ENCODE results near the gene PCBD1.

Gene PCBD1

DNA sequence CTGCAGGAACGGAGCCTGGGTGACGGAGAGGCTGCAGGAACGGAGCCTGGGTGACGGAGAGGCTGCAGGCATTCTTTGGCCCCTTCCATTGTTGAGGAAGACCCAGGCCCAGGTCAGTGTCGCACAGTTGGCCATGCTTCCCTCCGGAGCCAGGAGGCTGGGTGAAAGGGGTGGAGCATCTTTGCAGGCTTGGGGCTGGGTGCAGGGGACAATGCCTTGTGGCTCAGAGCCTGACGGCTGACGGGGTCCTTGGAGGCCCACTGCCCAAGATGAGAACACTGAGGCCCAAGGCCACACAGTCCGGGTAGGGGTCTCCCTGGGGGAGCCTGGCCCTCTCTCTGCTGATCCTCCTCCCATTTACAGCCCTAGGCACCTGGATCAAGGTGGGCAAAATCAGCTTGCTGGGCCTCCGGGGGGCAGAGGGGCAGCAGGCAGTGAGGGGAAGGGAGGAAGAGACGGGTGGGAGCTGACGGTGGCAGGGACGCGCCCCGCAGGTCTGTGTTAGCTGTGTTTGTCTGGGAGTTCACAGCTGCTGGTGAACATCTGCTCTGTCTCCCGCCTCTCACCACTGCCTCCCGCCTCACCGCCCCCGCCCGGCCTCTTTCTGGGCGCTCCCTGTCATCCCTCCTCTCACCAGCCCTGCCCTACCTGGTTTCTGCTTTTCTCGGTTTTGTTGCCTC, 30.6 kb upstream of the PCBD1 start:
- TF ChIP-seq, protein P1, sequence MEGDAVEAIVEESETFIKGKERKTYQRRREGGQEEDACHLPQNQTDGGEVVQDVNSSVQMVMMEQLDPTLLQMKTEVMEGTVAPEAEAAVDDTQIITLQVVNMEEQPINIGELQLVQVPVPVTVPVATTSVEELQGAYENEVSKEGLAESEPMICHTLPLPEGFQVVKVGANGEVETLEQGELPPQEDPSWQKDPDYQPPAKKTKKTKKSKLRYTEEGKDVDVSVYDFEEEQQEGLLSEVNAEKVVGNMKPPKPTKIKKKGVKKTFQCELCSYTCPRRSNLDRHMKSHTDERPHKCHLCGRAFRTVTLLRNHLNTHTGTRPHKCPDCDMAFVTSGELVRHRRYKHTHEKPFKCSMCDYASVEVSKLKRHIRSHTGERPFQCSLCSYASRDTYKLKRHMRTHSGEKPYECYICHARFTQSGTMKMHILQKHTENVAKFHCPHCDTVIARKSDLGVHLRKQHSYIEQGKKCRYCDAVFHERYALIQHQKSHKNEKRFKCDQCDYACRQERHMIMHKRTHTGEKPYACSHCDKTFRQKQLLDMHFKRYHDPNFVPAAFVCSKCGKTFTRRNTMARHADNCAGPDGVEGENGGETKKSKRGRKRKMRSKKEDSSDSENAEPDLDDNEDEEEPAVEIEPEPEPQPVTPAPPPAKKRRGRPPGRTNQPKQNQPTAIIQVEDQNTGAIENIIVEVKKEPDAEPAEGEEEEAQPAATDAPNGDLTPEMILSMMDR (IDR thresholded peaks at IDR 0.05; ENCODE audit: control insufficient read depth, insufficient read depth, low read depth, low read length, missing control alignments): no peak
- DNase-seq (ENCODE audit: low read depth): no peak
- H3K4me3 ChIP-seq (ENCODE audit: control insufficient read depth, low read depth, low read length): no peak overlapping the region

DNA sequence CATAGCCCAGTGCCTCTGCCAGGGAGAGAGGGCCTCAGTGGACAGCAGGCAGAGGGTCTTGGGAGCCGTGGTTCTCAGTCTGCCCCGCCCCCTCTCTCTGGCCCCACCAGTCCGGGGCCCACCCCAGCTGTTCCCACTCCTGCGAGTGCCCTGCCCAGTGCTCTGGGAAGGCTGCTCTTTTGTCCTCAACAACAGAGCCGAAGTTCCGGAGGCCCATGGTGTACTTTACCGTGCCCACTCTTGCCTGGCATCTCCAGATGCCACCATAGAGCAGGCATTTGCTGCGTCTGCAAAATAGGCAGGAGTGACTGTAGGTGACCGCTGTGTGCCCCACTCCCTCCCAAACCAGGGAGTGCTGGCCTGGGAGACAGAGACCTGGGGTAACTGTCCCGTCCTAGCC, 29.3 kb upstream of the PCBD1 start:
- DNase-seq (ENCODE audit: low read depth): no peak
- TF ChIP-seq, protein P1 (IDR thresholded peaks at IDR 0.05; ENCODE audit: control insufficient read depth, insufficient read depth, low read depth, low read length, missing control alignments): no peak

DNA sequence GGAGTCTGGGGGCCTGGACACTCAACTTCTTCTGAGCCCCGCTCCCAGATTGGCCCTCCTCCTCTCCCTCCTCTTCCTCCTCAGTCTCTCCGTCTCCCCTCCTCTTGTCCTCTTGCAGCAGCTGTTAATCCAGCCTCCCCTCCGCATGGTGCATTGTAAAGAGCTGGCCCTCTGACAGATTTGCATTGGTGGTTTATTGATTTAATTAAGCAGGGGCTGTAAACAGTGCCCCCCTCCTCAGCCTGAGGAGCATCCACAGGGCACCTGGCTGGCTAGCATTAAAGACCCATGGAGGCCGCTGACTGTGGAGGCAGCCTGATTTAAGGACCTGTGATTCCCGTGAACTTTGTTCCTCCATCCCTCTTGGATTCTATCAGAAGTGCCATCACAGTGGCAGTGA, 28.9 kb upstream of the PCBD1 start:
- no peak for DNase-seq (ENCODE audit: low read depth)
- H3K4me3 ChIP-seq (ENCODE audit: control insufficient read depth, low read depth, low read length): no peak overlapping the region
- TF ChIP-seq, protein P1 (IDR thresholded peaks at IDR 0.05; ENCODE audit: control insufficient read depth, insufficient read depth, low read depth, low read length, missing control alignments): no peak

More for the DNA sequence above, 29.3 kb upstream of the PCBD1 start:
- no peak overlapping the region for H3K4me3 ChIP-seq (ENCODE audit: control insufficient read depth, low read depth, low read length)

DNA sequence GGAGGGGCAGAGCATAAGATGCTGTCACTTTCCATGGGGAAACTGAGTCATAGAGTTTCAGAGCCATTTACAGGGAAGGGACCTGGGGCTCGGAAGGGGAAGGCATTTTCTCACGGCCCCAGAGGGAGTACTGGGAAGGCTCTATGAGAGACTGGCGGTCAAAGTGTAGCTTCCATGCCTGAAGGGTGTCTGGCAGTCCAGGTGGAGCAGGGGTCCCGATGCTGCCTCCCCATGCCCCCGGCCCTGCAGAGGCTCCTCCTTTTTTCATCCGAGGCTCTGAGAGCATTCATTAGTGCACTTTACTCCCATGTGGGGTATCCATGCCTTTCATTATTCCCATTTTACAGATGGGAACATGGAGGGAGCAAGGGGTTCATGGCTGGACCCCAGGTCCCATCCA, 27.9 kb upstream of the PCBD1 start:
- TF ChIP-seq, protein P1 (IDR thresholded peaks at IDR 0.05; ENCODE audit: control insufficient read depth, insufficient read depth, low read depth, low read length, missing control alignments): no peak
- no peak for DNase-seq (ENCODE audit: low read depth)
- no peak overlapping the region for H3K4me3 ChIP-seq (ENCODE audit: control insufficient read depth, low read depth, low read length)

DNA sequence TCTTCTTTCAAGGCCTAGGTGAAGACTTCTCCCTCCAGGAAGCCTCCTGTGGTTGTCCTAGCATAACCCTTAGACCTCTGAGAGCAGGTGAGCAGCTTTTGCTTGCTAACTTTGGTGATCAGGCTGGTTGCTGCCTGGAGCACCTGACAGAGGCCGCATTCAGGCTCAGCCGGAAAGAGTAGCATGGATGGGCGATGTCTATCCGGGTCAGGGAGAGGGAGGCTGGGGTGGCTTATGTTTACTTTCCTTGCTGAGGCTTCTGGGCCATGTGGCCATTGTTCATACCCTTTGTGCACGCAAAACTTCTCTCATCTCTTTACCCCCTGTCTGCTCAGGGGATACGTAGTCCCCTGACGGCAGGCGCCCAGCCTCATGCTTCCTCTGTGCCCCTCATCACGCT, 27.4 kb upstream of the PCBD1 start:
- no peak for DNase-seq (ENCODE audit: low read depth)
- no peak overlapping the region for H3K4me3 ChIP-seq (ENCODE audit: control insufficient read depth, low read depth, low read length)
- TF ChIP-seq, protein P1 (IDR thresholded peaks at IDR 0.05; ENCODE audit: control insufficient read depth, insufficient read depth, low read depth, low read length, missing control alignments): no peak

DNA sequence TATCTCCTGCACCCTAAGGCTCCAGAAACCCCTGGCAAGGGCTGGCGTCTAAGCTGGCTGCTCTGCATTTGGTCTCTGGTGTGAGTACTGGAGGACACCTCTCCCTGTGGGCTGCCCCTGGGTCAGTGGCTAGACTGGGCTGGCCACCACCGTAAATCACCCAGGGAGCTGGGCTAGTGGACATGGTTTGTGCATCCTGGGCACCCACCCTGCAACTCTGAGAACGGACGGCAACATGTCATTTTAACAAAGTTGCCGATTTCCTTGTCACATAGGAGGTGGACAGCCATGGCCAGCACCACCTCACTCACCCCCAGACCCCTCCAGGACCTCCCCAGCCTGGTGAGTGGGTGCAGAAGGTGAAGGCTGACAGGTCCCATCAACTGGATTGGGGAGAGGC, 26.8 kb upstream of the PCBD1 start:
- no peak for DNase-seq (ENCODE audit: low read depth)
- H3K4me3 ChIP-seq (ENCODE audit: control insufficient read depth, low read depth, low read length): no peak overlapping the region
- TF ChIP-seq, protein P1 (IDR thresholded peaks at IDR 0.05; ENCODE audit: control insufficient read depth, insufficient read depth, low read depth, low read length, missing control alignments): no peak
